ENCODE measurements around the gene HMCN2.
"Not testable (repeated sequence)": the region's sequence is repeated elsewhere in the genome, so short reads cannot be mapped to it uniquely, and the experiment has no call there.

Gene HMCN2

GRCh38 chr9:130390390-130390789 lies 124.8 kb downstream of the HMCN2 start:
- intact Hi-C loops (cut with DNase I): no loop called here
- DNase-seq: no peak

DNA sequence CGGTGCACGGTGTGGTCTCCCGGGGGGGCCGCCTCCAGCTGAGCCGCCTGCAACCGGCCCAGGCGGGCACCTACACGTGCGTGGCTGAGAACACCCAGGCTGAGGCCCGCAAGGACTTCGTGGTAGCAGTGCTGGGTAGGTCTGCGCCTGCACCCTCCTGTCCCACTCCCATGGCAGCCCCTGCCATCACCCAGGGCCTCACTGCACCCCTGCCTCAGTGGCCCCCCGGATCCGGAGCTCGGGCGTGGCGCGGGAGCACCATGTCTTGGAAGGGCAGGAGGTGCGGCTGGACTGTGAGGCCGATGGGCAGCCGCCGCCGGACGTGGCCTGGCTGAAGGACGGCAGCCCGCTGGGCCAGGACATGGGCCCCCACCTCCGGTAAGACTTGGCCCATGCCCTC lies 125.4 kb downstream of the HMCN2 start:
- no peak for DNase-seq

DNA sequence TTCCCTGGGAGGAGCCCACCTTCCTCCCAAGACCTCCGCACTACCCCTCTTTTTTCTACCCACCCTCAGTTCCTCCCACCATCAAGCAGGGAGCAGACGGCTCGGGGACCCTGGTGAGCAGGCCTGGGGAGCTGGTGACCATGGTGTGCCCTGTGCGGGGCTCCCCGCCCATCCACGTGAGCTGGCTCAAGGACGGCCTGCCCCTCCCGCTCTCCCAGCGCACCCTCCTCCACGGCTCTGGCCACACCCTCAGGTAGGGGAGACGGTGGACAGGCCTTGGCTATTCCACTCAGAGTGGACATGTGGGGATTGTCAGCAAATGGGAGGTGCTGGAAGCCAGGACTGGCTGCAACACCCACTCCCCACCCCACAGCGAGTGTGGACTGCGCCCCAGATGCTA lies 126.3 kb downstream of the HMCN2 start:
- DNase-seq: no peak
- intact Hi-C loops (cut with DNase I): no loop called here

More for the DNA sequence above, 125.4 kb downstream of the HMCN2 start:
- intact Hi-C loops (cut with DNase I): no loop called here

DNA sequence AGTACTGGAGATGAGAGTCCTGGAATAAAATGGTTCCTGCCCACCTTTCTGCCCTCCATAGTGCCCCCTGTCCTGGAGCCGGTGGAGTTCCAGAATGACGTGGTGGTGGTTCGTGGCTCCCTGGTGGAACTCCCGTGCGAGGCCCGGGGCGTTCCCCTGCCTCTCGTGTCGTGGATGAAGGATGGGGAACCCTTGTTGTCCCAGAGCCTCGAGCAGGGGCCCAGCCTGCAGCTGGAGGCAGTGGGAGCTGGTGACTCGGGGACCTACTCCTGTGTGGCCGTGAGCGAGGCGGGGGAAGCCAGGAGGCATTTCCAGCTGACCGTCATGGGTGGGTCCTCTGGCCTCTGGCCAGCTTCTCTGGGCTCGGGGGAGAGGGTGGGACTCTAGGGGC lies 128.1 kb downstream of the HMCN2 start:
- DNase-seq: no peak
- intact Hi-C loops (cut with DNase I): no loop called here

- intact Hi-C loops (cut with DNase I): no loop called here
- no peak for DNase-seq
Observed at GRCh38 chr9:130394320-130394719, 128.8 kb downstream of the HMCN2 start.

- intact Hi-C loops (cut with DNase I): no loop called here
- no peak for DNase-seq
Observed at GRCh38 chr9:130394814-130395470, 129.4 kb downstream of the HMCN2 start.

DNA sequence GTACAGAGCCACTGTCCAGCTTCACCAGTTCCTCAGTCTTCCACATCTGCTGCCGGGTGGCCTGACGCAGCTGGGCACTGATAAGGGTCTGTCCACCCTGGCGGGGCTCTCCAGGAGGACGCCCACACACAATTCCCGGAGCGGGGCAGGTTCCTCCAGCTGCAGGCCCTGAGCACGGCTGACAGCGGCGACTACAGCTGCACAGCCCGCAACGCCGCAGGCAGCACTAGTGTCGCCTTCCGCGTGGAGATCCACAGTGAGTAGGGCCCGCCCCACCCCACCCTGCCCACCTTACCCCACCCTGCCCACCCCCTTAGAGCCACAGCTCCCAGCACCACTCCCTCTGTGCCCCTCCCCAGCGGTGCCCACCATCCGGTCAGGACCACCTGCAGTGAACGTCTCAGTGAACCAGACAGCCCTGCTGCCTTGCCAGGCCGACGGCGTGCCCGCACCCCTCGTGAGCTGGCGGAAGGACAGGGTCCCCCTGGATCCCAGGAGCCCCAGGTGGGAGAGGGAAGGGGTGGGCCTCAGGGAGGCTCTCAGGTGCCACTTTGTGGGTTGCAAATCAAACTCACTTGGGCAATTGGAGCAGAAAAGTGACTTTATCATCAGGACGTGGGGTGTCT lies 130.4 kb downstream of the HMCN2 start:
- intact Hi-C loops (cut with DNase I): no loop called here
- DNase-seq: no peak

GRCh38 chr9:130396581-130396980 lies 131.0 kb downstream of the HMCN2 start:
- no peak for DNase-seq
- intact Hi-C loops (cut with DNase I): no loop called here

GRCh38 chr9:130398487-130399240 lies 133.1 kb downstream of the HMCN2 start:
- no peak for DNase-seq
- intact Hi-C loops (cut with DNase I): no loop called here

DNA sequence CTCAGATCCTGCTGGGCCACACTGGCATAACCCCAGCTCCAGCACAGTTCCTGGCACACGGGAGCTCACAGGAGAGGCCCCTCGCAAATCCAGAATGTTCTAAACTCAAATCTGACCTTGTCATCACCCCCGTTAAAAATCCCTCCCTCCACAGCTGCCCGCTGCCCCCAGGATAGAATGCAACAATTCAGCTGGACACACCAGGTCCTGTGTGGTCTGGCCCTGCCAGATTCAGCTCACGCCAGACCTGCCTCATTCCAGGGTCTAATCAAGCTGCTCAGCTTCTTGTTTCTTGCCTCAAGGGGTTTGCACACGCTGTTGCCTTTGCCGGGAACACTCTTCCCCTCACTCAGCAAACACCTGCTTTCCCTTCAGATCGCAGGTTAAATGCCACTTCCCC lies 134.2 kb downstream of the HMCN2 start:
- no peak for DNase-seq
- intact Hi-C loops (cut with DNase I): no loop called here

DNA sequence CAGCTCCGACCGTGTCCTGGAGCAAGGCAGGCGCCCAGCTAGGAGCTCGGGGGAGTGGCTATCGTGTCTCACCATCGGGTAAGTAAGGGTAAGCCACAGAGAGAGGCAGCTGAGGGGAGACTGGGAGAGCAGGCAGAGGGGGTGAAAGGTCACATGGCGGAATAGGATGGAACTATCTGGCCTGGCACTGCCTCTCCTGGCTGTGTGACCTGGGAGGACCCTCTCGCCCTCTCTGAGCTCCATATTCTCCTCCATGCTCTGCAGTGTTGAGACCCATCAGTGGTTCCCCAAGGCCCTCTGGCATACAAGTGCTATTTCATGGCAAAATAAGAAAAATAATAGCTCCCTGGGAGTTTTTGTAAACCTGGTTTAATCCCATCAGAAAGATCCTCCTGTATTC lies 135.3 kb downstream of the HMCN2 start:
- no peak for DNase-seq
- intact Hi-C loops (cut with DNase I): no loop called here

- DNase-seq: not testable (repeated sequence)
Observed at GRCh38 chr9:130401742-130402141, 136.2 kb downstream of the HMCN2 start.

GRCh38 chr9:130402243-130402642 lies 136.7 kb downstream of the HMCN2 start:
- intact Hi-C loops (cut with DNase I): no loop called here

More at GRCh38 chr9:130401742-130402141, 136.2 kb downstream of the HMCN2 start:
- intact Hi-C loops (cut with DNase I): not testable (repeated sequence)

GRCh38 chr9:130402645-130403440 lies 137.3 kb downstream of the HMCN2 start:
- DNase-seq: no peak
- intact Hi-C loops (cut with DNase I): no loop called here

More at GRCh38 chr9:130402243-130402642, 136.7 kb downstream of the HMCN2 start:
- no peak for DNase-seq

GRCh38 chr9:130405657-130406257 lies 140.2 kb downstream of the HMCN2 start:
- DNase-seq: no peak
- intact Hi-C loops (cut with DNase I): no loop called here

- no peak for DNase-seq
- intact Hi-C loops (cut with DNase I): no loop called here
Observed at GRCh38 chr9:130406278-130406895, 140.8 kb downstream of the HMCN2 start.

DNA sequence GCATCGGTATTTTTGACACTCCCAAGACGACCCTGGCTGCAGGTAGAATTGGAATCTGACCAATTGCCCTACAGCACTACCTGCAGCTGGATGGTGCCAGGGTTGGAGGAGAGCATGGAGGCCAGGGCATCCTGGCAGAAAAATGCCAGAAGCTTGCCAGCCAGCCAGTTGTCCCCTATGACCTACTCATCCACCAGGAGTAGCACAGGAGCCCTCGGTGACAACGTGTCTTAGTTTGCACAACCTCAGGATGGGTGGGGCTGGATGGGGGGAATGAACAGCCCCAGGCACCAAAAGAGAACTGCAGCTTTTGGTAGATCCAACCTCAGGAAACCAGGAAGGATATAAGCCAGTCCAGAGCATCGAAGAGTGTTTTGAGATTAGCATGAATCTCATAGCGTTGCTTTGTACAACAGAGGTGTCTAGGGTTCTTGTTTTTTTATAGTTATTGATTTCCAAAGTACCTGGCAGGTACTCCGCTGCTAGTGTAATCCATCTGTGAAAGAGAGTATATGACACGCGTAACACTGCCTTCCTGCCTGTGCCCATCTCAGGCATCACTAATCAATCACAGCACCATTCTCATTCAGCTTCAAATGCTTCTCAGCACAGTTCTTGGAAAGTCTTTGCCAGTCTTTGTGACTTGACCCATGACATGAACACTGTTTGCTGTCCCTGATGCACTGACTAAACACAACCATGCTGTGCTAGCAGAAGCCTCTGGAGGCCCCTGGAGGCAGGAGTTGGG lies 142.5 kb downstream of the HMCN2 start:
- DNase-seq: no peak
- intact Hi-C loops (cut with DNase I): no loop called here

- intact Hi-C loops (cut with DNase I): no loop called here
- no peak for DNase-seq
Observed at GRCh38 chr9:130408669-130409068, 143.1 kb downstream of the HMCN2 start.

Measured in head of caudate nucleus (tissue), 42 donors.